GM12872 (cell line): ENCODE measurements around the gene GFOD1.

Experiments
- CTCF ChIP-seq: IDR thresholded peaks from 3 replicates; pipeline ENCODE4 v1.5.1; 2011; ENCODE audit warnings: low read depth, mild to moderate bottlenecking, low read length, moderate library complexity; ENCODE audit not compliant: insufficient read depth

The GFOD1 gene

DNA sequence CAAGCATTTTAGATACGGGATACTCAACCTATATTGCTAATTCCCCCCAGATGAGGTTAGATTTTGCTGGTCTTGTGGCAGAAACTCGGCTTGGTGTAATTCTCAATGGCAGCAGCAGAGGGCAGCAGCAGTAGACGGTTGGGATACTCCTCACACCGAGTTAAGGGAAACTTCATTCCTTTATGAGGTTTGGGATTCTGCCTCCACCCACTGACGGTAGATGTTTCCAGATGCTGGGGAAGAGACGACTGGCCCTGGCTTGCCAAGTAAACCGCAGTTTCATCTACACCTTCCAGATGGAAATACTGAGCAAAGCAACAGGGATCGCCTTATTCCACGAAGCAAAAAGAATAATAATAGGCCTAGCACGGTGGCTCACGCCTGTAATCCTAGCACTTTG, 150.8 kb downstream of the GFOD1 start:
- TF ChIP-seq CTCF = peak; percentile 91

- no peak for TF ChIP-seq CTCF
These were observed 152.4 kb downstream of the GFOD1 start for GRCh38 chr6:13334953-13335352.

DNA sequence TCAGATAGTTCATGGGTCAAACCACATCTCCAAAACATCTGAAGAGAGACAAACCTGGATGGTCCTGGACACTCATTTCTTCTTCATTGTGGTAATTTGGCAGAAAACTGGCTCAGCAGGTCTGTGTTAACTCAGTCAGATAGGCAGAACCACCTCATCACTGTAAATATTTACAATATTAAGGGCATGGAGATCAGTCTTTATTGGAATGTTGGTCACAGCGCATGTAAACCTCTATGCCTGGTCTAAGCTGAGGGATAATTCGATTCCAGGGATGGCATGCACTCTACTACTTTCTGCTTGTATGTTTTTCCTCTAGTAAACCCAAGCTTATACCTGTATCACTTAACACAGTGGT, 155.1 kb downstream of the GFOD1 start:
- TF ChIP-seq CTCF = no peak

- TF ChIP-seq CTCF = peak; percentile 55
These were observed 155.7 kb downstream of the GFOD1 start for GRCh38 chr6:13331516-13332348.

DNA sequence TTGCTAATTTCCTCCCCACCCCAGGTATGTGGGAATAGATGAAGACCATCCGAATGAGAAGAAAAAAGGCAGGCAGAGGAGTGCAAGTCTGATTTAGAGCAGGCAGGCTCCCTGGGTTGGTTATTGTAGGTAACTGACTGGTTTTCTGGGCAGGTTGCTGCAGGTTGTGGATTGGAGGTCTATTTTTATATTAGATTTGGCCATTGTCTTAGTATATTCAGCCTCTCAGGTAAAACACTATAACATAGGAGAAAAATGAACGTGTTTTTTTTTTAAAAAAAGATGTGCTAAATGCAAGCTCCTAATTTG, 158.6 kb downstream of the GFOD1 start:
- TF ChIP-seq CTCF = no peak

DNA sequence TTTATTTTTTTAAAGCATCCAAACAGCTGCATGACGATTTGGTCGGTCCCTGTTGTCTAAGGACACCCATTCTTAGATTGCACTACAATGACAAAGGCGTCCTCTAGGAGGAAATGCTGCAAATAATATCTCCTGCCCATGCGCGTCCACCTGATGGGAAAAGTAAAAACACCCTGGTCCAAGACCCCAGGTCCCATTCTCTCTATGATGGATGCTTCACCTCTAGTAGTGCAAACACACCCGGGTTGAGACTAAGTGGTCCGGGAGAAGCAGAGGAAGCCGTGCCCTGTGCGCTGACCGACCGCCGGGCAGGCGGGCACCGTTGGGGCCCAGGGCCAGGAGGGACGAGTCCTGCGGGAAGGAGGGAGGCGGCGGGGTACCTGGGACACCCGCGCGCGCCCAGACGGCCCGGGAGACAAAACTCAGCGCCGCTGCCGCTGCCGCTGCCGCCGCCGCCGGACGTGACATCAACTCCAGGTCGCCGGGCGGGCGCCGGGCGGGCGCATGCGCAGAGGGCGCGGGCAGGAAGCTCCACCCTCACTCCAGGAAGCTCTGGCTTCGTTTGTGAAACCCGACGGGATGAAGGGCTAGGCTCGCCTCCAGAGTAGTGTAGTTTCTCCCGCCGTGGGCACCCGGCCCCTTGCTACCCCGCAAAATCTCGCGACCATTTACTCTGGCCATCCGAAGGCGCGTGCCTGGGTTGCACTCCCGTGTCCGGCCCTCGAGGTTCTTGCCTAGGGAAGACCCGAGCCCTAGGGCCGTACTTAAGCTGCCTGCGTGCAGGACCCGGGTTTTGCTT, 159.1 kb downstream of the GFOD1 start, which contains the start of gene TBC1D7:
TBC1D7 (minus strand) TSS at position 462 of the 799 bp plus-strand sequence. CDS start 1,639 bp downstream, outside the sequence.
- no peak for TF ChIP-seq CTCF

GRCh38 chr6:13327691-13328075, 159.7 kb downstream of the GFOD1 start:
- no peak for TF ChIP-seq CTCF
